ENCODE results near the gene UBR4.
"Not testable (repeated sequence)": the region's sequence is repeated elsewhere in the genome, so short reads cannot be mapped to it uniquely, and the experiment has no call there.

The UBR4 gene

DNA sequence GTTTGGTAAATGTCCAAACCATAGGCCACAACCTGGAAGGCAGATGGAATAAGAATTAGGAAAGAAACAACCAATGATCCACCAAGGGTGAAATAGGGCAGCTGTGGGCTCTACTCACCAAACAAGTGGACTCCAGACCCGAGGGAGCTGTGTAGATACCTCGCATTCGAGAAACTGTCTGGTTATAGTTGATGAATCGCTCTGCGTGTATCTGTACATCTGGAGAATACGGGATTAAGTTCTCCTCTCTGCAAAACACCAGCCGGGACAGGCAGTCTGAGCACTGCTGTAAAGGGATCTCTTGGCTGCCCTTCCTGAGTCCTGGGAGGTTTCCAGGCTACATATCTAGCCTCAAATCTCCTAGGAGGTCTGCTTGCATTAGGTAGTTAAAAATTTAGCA is 9.4 kb upstream of the UBR4 start:
- DNase-seq = no peak

DNA sequence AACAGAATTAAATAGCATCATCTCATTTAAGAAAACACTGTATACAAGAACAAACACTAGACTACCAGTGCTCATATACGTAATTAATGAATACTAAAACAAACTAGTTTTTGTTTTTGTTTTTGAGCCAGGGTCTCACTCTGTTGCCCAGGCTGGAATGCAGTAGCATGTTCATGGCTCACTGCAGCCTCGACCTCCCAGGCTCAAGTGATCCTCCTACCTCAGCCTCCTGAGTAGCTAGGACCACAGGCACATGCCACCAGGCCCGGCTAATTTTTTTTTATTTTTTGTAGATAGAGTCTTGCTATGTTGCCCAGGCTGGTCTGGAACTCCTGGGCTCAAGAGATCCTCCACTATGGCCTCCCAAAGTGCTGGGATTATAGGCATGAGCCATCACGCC is 6.5 kb upstream of the UBR4 start:
- DNase-seq = not testable (repeated sequence)

GRCh38 chr1:19213580-19213979 is 3.5 kb upstream of the UBR4 start:
- no peak for DNase-seq

GRCh38 chr1:19212167-19212566 is 2.1 kb upstream of the UBR4 start:
- DNase-seq = no peak

DNA sequence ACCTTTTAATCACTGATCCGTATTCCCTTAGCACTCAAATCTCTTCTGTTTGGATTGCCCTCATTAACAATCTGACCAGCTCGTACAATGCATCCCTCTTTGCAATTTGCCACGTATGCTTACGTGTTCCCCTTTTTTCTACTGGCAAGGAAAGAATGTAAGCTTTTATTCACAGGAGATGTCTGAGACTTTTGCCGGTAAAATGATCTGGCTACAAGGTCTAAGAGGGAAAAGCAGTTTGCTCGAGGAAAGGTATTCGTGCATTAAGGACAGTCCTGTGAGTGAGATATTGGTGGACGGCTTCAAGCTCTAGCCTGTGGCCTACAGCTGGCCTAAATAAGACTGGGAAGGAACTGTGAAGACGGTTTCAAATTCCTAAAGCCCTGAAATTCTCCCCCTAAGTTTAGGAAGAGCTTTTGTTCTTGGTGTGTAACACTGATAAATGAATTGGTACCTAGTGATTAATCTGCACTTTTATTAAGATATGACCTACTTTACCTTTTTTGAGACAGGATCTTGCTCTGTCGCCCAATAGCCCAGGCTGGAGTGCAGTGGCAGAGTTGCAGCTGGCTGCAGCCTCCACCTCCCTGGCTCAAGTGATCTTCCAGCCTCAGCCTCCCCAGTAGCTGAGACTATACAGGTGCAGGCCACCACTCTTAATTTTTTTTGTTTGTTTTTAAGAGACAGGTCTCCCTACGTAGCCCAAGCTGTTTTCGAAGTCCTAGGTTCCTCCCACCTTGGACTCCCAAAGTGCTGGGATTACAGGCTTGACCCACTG is 895 bp upstream of the UBR4 start:
- DNase-seq = no peak

GRCh38 chr1:19209439-19209989 is 552 bp downstream of the UBR4 start:
- DNase-seq = peak; percentile 78

DNA sequence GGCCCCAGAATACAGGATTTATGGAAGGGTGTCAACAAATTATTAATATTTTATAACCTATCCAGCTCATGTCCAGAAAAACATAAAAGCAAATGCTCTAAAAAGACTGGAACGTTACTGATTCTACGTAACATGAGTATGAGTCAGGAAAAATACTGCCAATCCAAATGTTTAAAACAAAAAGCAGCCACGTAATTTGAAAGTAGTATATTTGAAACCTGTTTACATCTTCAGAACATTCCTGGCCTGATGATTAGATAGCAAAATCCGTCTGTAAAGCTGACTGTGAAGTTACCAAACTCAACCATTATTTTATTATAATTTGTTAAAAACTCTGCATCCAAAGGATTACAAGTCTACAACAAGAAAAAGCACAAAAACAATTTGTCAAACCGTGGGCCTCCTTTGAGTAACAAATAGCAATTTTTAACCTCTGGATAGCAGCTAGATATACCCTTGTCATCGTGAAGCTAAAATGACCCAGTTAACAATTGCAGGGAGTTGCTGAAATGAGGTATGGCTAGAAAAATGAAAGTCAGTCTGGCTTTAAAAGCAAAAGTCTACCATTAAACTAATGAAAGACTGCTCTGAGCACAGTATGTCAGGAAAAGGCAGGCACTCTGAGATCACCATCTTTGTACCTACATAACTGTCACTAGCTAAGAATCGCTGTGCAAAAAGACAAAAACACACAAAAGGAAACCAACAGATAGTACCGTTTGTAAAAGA is 1.2 kb downstream of the UBR4 start:
- no peak for DNase-seq

DNA sequence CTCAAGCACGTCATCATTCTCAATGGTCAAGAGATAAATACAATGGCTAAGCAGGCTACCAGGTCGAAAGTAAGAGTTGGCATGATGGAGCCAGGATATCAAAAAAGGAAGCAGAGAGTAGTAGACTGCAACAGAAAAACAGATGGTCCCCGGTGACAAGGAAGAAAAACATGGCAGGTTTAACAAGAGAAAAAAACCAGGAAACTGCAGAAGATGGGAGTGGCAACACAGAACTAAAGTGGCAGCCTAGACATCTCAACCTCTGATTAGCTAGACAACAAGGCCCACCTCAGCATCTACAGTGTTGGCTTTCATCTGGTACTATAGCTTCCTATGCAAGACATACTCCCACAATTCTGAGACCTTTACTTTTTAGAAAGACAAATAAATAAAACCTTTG is 3.1 kb downstream of the UBR4 start:
- DNase-seq = no peak

- no peak for DNase-seq
Observed at GRCh38 chr1:19205845-19206244, 4.2 kb downstream of the UBR4 start.

DNA sequence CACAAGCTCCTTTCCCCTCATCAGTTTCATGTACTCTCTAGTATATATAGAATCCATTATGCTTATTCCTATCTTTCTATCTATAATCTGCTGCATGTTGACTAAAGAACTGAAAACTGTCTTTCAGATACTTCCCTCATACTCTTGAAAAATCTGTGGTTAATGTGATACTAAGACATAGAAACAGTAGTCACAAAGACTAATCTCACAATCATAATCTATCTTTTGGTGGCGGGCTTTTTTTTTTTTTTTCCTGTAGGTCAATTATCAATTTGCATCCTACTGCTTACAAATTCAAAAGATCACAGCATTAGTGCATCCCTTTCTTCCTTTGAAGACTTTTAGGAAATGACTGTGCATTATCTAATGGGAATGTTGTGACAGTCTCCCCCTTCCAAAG is 4.7 kb downstream of the UBR4 start:
- no peak for DNase-seq

- no peak for DNase-seq
Observed at GRCh38 chr1:19204446-19205266, 5.4 kb downstream of the UBR4 start.

DNA sequence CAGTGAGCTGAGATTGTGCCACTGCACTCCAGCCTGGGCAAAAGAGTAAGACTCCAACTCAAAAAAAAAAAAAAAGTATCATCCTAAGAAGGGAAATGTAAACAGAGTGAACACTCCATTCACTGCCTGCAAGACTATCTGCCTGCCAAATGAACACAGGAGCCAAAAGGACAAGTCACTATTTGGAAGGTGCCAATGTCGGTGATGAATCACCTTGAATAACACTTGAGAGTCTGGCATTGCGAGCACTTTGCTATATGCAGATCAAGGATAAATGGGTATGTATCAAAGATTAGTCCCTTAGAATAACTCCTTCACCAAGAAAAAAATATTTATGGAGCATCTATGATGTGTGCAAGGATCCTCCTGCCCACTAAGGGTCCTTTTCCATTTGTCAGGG is 6.6 kb downstream of the UBR4 start:
- DNase-seq = no peak

DNA sequence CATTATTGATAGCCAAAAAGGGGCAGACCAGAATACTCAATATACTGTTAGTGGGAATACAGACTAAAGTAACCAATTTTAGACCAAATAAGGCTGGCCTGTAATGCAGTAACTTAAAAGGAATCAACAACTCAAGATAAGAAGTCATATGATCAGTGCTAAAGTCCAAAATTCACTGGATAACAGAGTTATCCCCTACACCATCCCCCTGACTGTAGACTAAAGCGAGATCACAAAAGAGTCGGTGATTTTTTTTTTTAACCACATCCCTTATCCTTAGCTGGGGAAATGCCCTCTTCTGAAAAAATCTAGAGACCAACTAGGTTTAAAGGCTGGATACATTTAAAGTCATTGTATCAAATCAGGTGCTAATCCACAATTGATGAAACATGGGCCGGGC is 7.7 kb downstream of the UBR4 start:
- DNase-seq = no peak

DNA sequence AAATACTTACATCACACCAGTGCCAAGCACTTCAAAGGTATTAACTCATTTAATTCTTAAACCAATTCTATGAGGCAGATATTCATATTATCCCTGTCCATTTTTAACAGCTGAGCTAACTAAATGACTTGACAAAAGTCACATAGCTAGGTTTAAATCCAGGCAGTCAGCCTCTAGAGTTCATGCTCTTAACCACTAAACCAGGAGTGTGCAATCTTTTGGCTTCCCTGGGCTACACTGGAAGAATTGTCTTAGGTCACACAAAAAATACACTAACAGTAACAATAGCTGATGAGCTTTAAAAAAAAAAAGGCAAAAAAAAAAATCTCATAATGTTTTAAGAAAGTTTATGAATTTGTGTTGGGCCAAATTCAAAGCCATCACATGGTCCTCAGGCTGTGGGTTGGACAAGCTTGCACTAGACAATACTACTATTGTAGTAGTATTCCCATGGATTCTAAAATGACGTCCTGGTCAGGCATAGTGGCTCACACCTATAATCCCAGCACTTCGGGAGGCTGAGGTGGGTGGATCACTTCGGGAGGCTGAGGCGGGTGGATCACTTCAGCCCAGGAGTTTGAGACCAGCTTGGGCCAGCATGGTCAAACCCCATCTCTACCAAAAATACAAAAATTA is 10.0 kb downstream of the UBR4 start:
- no peak for DNase-seq

DNA sequence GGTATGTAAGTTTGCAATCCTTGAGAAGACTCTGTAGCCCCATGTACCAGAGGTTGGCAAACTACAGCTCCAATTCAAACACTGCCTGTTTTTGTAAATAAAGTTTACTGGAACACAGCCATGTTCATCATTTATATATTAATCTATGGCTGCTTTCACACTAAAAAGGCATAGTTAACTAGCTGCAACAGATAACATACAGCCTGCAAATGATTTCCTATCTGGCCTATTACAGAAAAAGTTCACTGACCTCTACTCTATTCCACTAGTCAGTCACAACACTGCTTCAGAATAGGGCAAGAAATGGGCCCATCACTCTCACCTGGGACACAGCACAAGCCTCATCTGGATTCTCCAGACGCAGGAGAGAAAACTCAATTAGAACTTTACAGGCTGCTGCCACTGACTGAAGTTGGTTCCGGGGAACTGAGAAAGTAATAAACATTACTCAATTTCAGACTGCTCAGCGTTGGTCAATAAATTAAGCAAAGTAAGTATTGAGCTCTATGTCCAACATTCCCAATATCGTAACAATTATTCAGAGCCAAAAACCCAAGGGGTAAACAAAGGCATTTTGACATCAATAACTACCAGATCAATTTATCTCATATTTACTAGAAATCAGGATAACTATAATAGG is 10.6 kb downstream of the UBR4 start:
- DNase-seq = no peak

GRCh38 chr1:19198820-19199219 is 11.2 kb downstream of the UBR4 start:
- DNase-seq = no peak

DNA sequence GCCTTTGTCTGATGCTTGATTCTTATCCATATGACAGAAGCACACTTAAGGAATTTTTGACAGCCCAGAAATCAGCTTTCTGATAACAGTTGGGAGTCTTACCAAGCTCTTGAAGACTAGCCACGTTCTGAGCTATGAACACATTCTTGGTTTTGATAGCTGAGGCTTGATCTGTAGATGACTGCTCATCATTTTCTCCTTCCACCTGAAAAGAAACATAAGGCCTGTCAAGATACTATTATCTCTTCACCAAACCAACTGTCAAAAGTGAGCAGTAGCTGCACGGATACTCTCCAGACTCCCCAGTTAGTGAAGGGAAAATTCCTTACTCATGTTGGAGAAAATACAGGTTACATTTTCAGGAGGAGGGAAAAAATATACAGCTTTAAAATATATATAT is 12.2 kb downstream of the UBR4 start:
- no peak for DNase-seq

DNA sequence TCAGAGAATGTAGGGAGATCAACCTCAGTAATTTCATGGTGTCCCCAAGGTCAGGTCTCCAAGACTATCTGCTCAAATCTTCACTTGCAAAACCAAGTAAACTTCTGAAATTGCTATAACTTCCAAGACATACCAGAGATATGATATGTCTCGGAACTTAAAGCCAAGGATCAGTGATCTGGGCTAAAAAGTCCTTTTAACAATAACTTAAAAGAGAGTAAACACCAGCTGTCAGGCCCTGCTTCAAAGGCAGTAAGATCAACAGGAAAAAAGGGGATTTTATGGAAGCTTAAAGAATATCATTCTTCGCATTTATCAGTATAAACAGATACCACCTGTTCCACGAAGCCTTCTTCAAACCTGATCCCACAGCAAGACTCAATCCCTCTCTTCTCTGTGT is 13.7 kb downstream of the UBR4 start:
- DNase-seq = no peak

GRCh38 chr1:19193004-19193403 is 17.1 kb downstream of the UBR4 start:
- no peak for DNase-seq

DNA sequence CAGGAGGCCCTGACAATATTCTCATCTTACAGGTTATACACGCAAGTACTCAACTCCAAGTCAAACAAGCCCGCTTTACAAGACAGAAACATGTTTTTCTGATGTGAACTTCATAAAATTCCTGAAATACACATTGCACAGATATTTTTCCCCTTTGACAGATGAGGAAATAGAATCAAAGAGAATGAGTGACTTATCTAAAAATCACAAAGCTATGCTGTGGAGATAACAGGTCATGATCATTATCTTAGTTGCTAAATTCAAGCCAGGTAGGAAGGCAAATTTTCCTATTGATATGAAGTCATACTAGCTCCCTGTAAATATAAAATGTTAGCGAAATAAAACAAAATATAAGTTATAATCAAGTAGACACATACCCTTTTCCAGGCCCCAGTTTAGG is 18.3 kb downstream of the UBR4 start:
- DNase-seq = no peak

- no peak for DNase-seq
Observed at GRCh38 chr1:19190468-19190867, 19.6 kb downstream of the UBR4 start.

DNA sequence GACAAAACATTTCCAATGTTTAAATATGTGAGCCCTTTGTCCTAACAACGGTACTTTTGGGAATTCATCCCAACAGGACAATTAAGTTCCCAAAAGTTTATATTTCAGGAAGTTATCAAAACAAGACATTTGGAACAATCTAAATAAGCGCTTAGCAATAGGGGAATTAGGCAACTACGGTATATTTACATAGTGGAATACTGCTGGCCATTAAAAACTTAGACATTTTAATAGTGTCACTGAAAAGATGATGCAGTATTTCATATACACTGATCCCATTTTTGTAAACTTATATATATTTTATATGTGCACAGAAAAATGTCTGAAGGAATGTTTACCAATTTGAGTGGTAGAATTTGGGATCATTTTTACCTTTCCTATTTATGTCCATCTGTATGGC is 20.8 kb downstream of the UBR4 start:
- DNase-seq = no peak

Measured in activated CD4-positive, CD25-positive, alpha-beta regulatory T cell treated with anti-CD3 and anti-CD28 coated beads, Interleukin-2, amount 50 U/mL, for 72 hours (primary cell).